Sigmoid colon (tissue), 7 donors: ENCODE measurements around the gene TUBAL3. TPM values are rescaled to one million over a fixed set of nuclear protein-coding genes. Genes with fewer than 3 reads are reported as not detected.
"Not testable (repeated sequence)": the region's sequence is repeated elsewhere in the genome, so short reads cannot be mapped to it uniquely, and the experiment has no call there.

Experiments
- DNase-seq: peaks from one replicate; pipeline ENCODE4 v3.0.0-alpha.2; 2019
- H3K27ac ChIP-seq, 4 donors: fragments of 200-600 bp; sonication (generic); one replicate each; pipeline ENCODE4 v1.5.1; 2016 to 2019; ENCODE audit warnings: mild to moderate bottlenecking in 1 of 4
- H3K27me3 ChIP-seq, 3 donors: fragments of 200-600 bp; sonication (generic); one replicate each; pipeline ENCODE4 v1.5.1; 2019; ENCODE audit warnings: mild to moderate bottlenecking in 1 of 3
- H3K36me3 ChIP-seq, 4 donors: fragments of 200-600 bp; sonication (generic); one replicate each; pipeline ENCODE4 v1.5.1; 2016 to 2019
- H3K4me1 ChIP-seq, 4 donors: fragments of 200-600 bp; sonication (generic); one replicate each; pipeline ENCODE4 v1.5.1; 2017 to 2019
- H3K4me3 ChIP-seq, 4 donors: fragments of 200-600 bp; sonication (generic); one replicate each; pipeline ENCODE4 v1.5.1; 2017 to 2019; ENCODE audit warnings: mild to moderate bottlenecking in 2 of 4, moderate library complexity in 1 of 4
- H3K9me3 ChIP-seq, 4 donors: fragments of 200-600 bp in 3 of 4; sonication (generic) in 3 of 4; one replicate each; pipeline versions ENCODE4 v1.5.1 to v1.6.1; 2013 to 2019
- EP300 ChIP-seq, 4 donors: sonication (generic); formaldehyde crosslinking; IDR thresholded peaks; one replicate each; pipeline ENCODE4 v1.6.1; 2017; ENCODE audit warnings: antibody characterized with exemption in 4 of 4
- POLR2A ChIP-seq, 2 donors: fragments of 450-650 bp; IDR thresholded peaks; one replicate each; pipeline ENCODE4 v1.6.1; 2016; ENCODE audit warnings: antibody characterized with exemption in 2 of 2, mild to moderate bottlenecking in 2 of 2, moderate library complexity in 2 of 2
- POLR2AphosphoS5 ChIP-seq, 4 donors: sonication (generic); formaldehyde crosslinking; IDR thresholded peaks; one replicate each; pipeline ENCODE4 v1.6.1; 2017; ENCODE audit warnings: antibody characterized with exemption in 4 of 4
- WGBS, 2 donors: extraction: QIAGEN DNeasy Blood & Tissue Kit; methylation state at CpG; one replicate each; pipeline ENCODE4 v1.1.7; 2013; 5-methylcytosine and 5-hydroxymethylcytosine counted together
- intact Hi-C: fragments of 100-400 bp; cut with DNase I; formaldehyde crosslinking; loops from one replicate; pipeline ENCODE4 v1.15.1; 2023
- polyA plus RNA-seq, 3 donors: library from polyadenylated mRNA; stranded (reverse); fragments of 200-250 nt; gene quantifications; one replicate each; pipeline ENCODE4 v1.2.3, GENCODE V29; 2013
- total RNA-seq, 4 donors: library from RNA; depleted of rRNA; stranded (reverse); fragments of >200 nt; gene quantifications; one replicate each; pipeline ENCODE4 v1.1.0, GENCODE V29; 2016
- TF ChIP-seq, protein P1 (sequence below), 4 experiments: fragments of 450-650 bp in 3 of 4; fragments of 200-600 bp in 1 of 4; IDR thresholded peaks; one replicate each; pipeline ENCODE4 v1.5.1; 2016 to 2019; ENCODE audit warnings: antibody characterized with exemption in 4 of 4, mild to moderate bottlenecking in 3 of 4, moderate library complexity in 2 of 4
- donor health status: healthy with polysubstance abuse.
- donor health status: Bipolar disorder and iron deficiency.
- donor health status: healthy.

Gene TUBAL3
- total and polyA plus RNA-seq, 7 donors, result 15.3 to 52.2 (median 40.8) TPM; not detected in 4

DNA sequence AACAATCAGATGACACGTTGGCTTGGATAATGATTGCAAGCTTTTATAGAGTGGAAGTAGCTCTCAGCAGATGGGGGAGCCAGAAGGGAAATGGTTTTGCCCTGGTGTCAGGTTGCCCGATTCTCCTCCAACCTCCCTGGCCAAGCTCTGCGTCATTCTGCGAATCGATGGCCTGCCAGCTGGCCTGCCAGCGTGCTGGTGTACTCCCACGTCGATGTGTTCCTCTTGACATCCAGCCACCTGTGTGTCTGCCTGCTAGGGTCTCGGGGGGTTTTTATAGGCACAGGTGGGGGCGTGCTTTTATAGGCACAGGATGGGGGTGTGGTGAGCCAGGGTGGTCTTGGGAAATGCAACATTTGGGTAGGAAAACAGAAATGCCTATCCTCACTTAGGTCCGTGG, 12.4 kb upstream of the TUBAL3 start:
- WGBS, 2 donors, result 94 to 95% methylated on average over 11 of the region's 11 CpGs
- Histone ChIP-seq H3K9me3 (peaks cover 0 to 2% (median 0%) of the 10 kb centered on the region in 4 donors), H3K36me3 (no peaks in the 10 kb centered on the region), H3K4me1 (peaks cover 0 to 11% (median 3%) of the 10 kb centered on the region in 4 donors), H3K27me3 (no peaks in the 10 kb centered on the region), H3K27ac (no peak overlapping the region), H3K4me3 (no peak overlapping the region)
- DNase-seq, result no peak
- intact Hi-C loops, result no loop called here
- TF ChIP-seq POLR2A (IDR thresholded peaks at IDR 0.05) (no peak), EP300 (IDR thresholded peaks at IDR 0.05) (no peak)
- TF ChIP-seq, protein P1, sequence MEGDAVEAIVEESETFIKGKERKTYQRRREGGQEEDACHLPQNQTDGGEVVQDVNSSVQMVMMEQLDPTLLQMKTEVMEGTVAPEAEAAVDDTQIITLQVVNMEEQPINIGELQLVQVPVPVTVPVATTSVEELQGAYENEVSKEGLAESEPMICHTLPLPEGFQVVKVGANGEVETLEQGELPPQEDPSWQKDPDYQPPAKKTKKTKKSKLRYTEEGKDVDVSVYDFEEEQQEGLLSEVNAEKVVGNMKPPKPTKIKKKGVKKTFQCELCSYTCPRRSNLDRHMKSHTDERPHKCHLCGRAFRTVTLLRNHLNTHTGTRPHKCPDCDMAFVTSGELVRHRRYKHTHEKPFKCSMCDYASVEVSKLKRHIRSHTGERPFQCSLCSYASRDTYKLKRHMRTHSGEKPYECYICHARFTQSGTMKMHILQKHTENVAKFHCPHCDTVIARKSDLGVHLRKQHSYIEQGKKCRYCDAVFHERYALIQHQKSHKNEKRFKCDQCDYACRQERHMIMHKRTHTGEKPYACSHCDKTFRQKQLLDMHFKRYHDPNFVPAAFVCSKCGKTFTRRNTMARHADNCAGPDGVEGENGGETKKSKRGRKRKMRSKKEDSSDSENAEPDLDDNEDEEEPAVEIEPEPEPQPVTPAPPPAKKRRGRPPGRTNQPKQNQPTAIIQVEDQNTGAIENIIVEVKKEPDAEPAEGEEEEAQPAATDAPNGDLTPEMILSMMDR (IDR thresholded peaks at IDR 0.05), result no peak

DNA sequence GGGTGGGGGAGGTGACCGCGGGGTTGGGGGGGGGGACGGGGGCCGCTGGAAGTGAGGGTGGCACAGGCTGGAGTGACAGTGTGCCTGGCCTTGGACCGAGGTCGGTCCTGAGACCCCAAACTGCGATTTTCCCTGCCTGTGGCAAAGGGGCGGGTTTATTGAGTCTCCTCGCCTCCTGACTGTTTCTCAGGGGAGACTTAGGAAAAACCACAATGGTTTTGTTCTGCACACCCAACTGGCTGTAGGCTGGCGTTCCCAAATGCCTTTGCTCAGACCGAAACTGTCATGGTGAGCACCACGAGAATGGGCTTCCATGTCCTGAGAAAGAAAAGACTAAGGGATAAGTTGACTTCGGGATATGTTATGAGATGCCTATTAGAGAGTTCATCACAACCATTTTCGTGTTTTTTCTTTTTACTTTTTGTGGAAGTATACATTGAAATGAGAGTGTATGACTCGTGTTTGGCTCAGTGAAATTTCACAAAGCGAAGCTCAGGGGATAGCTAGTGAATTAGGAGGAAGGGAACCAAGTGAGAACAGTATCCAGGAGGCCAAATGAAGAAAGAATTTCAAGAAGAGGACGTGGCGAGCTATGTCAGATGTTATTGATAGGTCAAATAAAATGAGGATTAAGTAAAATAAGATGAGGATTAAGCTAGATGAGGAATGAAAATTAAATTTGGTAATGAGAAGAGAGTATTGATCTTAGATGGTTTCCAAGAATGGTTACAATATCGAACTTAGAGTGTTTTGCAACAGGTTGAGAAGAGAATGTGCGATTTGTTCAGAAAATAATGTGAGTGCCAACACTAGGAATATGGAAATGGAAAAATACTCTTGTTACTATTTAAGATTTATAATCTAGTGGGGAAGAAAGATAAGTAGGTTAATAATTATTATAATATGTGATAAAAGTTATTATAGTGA, 8.6 kb upstream of the TUBAL3 start:
- intact Hi-C loops, result no loop called here
- H3K4me3 ChIP-seq, result peak overlapping the region; percentile 77 to 88 (median 84)
- peaks cover 0 to 13% (median 3%) of the 10 kb centered on the region in 4 donors for H3K4me1 ChIP-seq
- no peaks in the 10 kb centered on the region for H3K9me3 ChIP-seq
- H3K36me3 ChIP-seq, result no peaks in the 10 kb centered on the region
- DNase-seq, result no peak
- H3K27ac ChIP-seq, result peak overlapping the region; percentile 69 to 81 (median 74)
- no peak for TF ChIP-seq EP300 (IDR thresholded peaks at IDR 0.05)
- TF ChIP-seq POLR2AphosphoS5 (IDR thresholded peaks at IDR 0.05), result no peak
- TF ChIP-seq, protein P1 (IDR thresholded peaks at IDR 0.05), result no peak
- no peak for TF ChIP-seq POLR2A (IDR thresholded peaks at IDR 0.05)
- 21 to 24% methylated on average over 20 of the region's 20 CpGs for WGBS, 2 donors
- peaks cover 0 to 4% (median 0%) of the 10 kb centered on the region in 3 donors for H3K27me3 ChIP-seq

DNA sequence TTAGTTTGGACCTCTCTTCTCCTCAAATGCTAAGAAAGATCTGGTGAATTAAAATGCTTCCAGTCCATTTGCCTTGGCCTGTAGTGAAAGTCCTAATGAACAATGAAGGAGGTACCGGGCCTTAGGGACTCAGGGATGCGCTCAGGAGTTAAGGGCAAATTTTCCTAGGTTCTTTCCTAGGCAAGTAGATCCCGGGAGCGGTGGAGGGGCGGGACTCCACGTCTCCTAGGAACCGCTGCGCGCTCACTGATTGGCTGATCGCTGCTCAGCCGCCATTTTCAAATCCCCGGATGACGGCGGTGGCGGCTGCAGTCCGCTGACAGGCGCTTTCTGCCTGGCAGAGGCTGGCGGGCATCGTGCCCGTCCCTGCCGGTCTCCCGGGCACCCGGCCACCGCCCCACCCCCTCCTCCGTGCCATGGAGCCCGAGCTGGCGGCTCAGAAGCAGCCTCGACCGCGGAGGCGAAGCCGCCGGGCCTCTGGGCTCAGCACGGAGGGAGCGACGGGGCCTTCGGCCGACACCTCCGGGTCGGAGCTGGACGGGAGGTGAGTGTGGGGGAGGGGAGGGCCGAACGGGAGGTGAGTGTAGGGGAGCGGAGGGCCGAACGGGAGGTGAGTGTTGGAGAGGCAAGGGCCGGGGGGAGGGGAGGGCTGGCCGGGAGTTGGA, 7.8 kb upstream of the TUBAL3 start, which contains the start of gene NET1:
Gene NET1 (plus strand): TSS at position 281 of the 665 bp plus-strand sequence. CDS start 136 bp downstream, at position 417.
- intact Hi-C loops, result no loop called here
- Histone ChIP-seq H3K36me3 (no peaks in the 10 kb centered on the region), H3K9me3 (no peaks in the 10 kb centered on the region), H3K4me3 (peak within 1 kb of the TSS; percentile 77 to 88 (median 84)), H3K27me3 (peaks cover 0 to 4% (median 0%) of the 10 kb centered on the region in 3 donors), H3K4me1 (peaks cover 0 to 13% (median 3%) of the 10 kb centered on the region in 4 donors), H3K27ac (peak within 1 kb of the TSS; percentile 69 to 81 (median 74))
- DNase-seq, result peak; percentile 94
- 1% methylated on average over 48 of the region's 48 CpGs for WGBS, 2 donors
- TF ChIP-seq, protein P1 (IDR thresholded peaks at IDR 0.05), result no peak
- peak; percentile 30 to 70 (median 58) for TF ChIP-seq POLR2AphosphoS5 (IDR thresholded peaks at IDR 0.05)

DNA sequence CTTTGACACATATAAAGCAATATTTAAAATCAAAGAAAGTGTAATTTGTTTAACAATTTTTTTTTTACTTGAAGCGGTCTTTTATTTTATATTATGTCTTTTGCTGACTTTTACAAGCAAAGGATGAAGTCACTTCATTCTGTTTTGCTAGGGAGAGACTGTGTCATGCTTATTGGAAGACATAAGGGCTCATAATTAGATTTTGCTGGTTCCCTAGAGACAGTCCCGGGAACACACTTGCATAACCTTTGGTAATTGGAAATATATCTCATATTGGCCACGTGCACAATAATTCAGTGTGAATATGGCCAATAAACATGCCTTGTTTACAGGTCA, 7.3 kb upstream of the TUBAL3 start:
- peaks cover 0 to 4% (median 0%) of the 10 kb centered on the region in 3 donors for H3K27me3 ChIP-seq
- no peaks in the 10 kb centered on the region for H3K36me3 ChIP-seq
- intact Hi-C loops, result no loop called here
- 11 to 36% methylated on average over 3 of the region's 3 CpGs for WGBS, 2 donors
- no peaks in the 10 kb centered on the region for H3K9me3 ChIP-seq
- H3K4me3 ChIP-seq, result peak overlapping the region; percentile 77 to 88 (median 84)
- H3K4me1 ChIP-seq, result peaks cover 0 to 13% (median 3%) of the 10 kb centered on the region in 4 donors
- H3K27ac ChIP-seq, result peak overlapping the region in 3 of 4 donors; percentile 69 to 81 (median 74)
- no peak for TF ChIP-seq EP300 (IDR thresholded peaks at IDR 0.05)
- no peak for TF ChIP-seq POLR2A (IDR thresholded peaks at IDR 0.05)
- TF ChIP-seq, protein P1 (IDR thresholded peaks at IDR 0.05), result no peak
- TF ChIP-seq POLR2AphosphoS5 (IDR thresholded peaks at IDR 0.05), result no peak
- DNase-seq, result no peak

DNA sequence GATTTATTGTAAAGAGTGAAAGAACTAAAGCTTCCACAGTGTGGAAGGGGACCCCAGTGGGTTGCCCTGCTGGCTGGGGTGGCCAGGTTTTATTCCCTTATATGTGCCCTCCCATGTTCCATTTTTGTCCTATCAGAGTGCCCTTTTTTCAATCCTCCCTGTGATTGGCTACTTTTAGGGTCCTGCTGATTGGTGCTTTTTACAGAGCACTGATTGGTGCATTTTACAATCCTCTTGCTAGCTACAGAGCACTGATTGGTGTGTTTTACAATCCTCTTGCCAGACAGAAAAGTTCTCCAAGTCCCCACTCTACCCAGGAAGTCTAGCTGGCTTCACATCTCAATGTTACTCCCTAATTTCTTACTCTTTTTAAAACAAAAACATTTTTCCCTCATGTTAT, 6.2 kb upstream of the TUBAL3 start:
- DNase-seq, H3K27ac ChIP-seq, intact Hi-C loops, H3K4me3 ChIP-seq, H3K9me3 ChIP-seq, H3K27me3 ChIP-seq, H3K36me3 ChIP-seq: not testable (repeated sequence)
- H3K4me1 ChIP-seq, result peaks cover 0 to 13% (median 3%) of the 10 kb centered on the region in 4 donors
